GM19193 (cell line): ENCODE data around the gene ILF3.

ENCODE experiments used
- POLR2A ChIP-seq: IDR thresholded peaks from 4 replicates; pipeline ENCODE4 v1.6.1; 2011; ENCODE audit not compliant: insufficient read depth, insufficient read length; ENCODE audit errors: extremely low read depth

The ILF3 gene

DNA sequence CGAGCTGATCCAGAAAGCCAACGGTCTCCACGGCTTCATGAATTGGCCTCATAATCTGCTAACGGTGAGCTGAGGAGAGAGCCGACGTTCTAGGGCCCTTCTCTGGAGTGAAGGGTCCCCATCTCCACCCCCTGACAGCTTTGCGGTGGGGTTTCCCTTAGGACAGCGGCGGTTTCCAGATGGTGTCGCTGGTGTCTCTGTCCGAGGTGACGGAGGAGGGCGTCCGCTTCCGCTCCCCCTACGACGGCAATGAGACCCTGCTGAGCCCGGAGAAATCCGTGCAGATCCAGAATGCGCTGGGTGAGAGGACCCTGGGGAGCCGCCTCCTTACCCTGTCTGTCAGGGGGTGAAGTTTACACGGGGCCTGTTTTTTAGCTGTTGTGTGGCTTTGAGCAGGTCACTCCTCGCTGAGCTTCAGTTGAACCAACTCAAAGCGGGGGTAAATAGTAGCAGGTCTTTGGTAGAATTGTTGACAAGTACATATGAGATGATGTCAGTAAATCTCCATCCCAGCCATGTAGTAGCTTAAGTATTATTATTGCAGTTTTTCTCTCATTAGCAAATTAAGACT, 47.9 kb downstream of the ILF3 start:
- no peak for TF ChIP-seq POLR2A

DNA sequence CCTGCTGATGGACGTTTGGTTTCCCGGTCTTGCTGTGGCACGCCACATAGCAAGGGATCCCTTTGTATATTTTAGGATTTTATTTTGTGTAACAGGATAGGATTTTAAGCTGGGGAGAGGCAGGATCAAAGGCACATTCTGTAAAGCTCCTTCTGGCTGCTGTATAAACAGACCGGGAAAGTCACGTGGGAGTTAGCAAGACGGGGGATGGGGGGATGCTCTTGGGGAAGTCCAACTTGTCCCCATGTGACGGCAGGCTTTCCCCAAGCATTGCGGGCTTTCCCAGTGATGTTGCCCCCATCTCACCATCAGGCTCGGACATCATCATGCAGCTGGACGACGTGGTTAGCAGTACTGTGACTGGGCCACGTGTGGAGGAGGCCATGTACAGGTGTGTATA, 52.8 kb downstream of the ILF3 start:
- no peak for TF ChIP-seq POLR2A

DNA sequence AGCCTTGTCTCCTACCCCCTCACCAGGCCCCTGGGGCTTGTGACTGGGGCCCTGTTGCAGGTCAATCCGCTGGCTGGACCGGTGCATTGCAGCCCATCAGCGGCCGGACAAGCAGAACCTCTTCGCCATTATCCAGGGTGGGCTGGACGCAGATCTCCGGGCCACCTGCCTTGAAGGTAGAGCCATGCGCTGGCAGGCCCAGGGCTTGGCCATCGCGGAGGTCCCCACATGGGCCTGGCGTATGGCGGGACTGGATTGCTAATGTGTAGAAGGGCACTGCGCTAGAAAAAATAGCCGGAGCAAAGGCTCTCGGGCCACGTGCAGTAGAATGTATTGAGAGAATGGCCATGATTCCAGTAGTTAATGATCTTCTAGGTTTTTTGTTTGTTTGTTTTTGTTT, 53.3 kb downstream of the ILF3 start:
- TF ChIP-seq POLR2A: no peak

DNA sequence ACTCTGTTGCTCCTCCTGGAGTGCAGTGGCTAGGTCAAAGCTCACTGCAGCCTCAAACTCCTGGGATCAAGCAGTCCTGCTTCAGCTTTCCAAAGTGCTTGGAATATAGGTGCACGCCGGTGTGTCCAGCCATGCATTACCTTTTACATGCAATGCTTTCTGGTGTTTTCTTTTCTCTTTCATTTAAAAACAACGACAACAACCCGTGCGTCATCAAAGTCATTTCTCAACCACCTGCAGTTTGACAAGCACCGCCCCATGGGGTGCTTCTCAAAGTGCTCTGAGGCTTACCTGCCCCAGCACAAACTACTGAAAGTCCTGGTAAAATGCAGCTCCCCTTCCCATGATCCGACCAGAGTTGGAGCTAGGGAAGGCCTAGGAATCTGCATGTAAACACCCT, 54.1 kb downstream of the ILF3 start:
- TF ChIP-seq POLR2A: no peak

DNA sequence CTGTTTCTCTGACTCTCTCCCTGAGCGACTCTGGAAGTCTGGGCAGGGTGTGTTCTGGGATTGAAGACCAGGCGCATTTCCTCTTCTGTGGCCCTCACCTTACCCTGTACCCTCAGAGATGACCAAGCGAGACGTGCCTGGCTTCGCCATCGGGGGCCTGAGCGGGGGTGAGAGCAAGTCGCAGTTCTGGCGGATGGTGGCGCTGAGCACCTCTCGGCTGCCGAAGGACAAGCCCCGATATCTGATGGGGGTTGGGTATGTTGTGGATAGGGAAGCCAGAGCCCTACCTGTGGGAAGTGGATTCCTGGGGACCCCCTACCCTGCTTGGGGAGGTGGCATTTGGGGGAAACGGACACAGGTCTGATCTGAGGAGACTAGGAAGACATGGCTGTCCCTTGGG, 57.9 kb downstream of the ILF3 start:
- no peak for TF ChIP-seq POLR2A

DNA sequence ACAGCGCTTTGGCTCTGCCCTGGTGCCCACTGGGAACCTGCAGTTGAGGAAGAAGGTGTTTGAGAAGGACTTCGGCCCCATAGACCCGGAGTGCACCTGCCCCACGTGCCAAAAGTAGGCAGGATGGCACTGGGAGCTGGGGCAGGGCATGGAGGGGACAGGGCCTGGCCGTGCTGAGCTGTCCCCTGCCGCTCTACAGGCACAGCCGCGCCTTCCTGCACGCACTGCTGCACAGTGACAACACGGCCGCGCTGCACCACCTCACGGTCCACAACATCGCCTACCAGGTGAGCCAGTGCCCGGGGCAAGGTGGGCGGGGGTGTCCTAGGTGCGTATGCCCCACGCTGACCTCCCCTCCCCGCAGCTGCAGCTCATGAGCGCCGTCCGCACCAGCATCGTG, 58.6 kb downstream of the ILF3 start:
- TF ChIP-seq POLR2A: no peak

DNA sequence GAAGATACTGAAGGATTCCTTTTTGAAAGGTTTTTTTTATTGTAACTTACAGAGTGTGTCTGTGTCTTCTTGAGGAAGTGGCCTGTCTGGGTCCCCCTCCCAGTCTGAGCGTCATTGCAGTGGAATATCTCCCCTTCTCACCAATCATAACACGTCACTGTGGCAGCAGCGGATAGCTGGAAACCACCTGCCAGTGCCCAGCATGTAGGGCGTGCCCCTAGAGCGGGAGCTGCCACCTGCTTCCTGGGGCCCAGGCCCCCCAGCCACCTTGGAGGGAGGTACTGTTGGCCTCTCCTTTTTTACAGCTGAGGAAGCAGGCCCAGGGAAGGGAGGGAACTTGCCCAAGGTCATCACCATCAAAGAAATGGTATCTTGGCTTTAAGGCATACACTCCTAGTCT, 59.2 kb downstream of the ILF3 start:
- no peak for TF ChIP-seq POLR2A

DNA sequence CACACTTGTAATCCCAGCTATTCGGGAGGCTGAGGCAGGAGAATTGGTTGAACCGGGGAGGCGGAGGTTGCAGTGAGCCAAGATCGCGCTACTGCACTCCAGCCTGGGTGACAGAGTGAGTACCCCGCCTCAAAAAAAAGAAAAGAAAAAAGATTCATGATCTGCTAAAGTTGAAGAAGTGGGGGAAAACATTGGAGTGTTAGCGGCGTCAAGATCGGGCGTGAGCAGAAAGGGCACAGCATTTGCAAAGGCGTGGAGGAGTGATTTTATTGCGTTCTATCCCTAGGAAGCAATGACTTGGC, 62.9 kb downstream of the ILF3 start:
- TF ChIP-seq POLR2A: no peak

DNA sequence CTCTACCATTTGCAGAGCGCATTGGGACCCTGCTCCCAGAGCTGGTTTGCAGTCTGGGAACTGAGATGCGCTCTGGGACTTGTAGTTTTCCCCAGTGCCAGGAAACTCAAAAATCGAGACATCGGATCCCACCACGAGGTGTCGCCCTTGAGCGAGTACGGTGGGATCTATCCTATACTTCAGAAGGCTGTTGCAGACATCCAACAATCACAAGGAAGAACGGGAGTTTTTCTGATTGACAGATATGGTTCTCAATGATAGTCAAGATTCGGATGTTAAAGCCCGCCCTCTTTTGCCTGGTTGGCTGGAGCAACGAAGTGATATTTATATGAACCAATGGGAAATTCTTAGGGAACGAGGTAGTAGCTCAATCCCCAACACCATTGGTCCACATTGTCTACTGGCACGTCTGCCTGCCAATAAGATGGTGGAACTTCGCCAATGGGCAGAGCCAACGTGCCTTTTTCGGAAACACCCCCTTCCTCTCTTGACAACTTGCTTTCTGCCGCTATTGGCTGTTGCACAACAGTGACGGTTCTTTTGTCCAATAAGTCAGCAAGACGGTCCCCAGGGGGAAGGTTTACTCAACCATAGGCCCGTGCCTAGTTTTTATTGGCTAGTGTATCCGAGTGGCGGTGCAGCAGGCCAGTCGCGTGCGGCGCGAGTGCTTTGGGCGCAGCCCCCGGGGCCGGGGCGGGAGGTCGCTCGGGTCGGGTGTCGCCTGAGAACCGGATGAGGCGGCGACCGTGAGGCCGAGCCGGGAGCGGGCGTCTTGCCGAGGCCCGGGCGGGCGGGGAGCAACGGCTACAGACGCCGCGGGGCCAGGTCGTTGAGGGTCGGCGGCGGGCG, 63.4 kb downstream of the ILF3 start, which contains the start of gene DNM2:
Gene DNM2 (plus strand): TSS at position 724 of the 849 bp plus-strand sequence. CDS start 164 bp downstream, outside the sequence.
- TF ChIP-seq POLR2A: peak; percentile 77

DNA sequence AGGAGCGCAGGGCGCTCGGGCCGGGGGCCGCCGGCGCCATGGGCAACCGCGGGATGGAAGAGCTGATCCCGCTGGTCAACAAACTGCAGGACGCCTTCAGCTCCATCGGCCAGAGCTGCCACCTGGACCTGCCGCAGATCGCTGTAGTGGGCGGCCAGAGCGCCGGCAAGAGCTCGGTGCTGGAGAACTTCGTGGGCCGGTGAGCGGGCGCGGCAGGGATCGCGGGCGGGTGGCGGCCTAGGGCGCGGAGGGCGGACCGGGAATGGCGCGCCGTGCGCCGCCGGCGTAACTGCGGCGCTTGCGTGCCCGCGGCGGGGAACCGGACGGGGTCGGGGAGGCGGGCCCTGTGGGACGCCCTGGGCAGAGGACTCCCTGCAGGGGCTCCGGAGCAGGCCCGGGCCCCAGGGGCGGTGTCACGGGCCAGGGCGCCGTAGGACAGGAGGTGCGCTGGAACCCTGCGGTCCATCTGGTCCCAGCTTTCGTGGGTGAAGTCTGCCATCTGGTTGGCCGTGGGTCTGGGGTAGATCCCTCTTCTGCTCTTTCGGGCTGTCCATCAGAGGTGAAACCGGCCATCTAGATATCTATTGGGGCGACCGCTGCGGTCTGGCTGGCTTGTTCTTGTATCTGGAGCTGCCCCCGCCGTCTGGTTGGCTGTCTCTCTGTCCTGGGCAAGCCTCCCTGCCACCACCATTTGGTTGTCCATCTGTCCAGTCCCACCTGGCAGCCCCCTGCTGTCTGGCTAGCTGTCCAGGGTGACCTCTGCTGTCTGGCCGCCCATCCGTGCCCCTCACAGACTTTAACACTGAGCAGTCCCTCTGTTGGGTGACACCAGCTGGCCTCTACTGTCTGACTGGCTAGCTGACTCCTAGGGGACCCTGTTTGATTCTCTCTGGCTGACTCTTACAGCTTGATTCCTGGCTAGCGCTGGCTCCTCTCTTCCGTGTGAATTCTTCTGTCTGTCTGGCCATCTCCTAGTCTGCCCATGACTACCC, 64.4 kb downstream of the ILF3 start:
- TF ChIP-seq POLR2A: peak; percentile 2

DNA sequence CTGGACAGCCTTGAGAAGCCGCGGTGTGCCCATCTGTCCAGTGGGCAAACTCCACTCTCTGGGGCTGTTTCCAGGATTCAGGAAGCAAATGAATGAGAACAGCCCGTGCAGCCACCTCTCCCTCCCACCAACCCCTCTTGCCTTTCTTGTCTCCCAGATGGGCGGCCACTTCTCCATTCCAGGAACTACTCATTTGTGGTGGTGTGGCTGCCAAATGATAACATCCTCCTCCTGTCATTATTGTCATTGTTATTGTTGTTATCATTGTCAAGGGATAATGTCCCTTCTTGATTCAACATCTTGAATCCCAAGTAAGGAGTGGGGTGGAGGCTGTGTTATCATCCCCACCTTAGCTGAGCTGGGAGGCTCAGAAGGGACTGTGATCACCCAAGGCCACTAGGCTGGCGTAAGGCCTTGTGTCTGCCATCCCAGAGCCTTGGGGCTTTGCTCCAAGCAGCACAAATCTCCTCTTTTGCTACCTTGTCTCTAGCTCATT, 65.4 kb downstream of the ILF3 start:
- TF ChIP-seq POLR2A: no peak

DNA sequence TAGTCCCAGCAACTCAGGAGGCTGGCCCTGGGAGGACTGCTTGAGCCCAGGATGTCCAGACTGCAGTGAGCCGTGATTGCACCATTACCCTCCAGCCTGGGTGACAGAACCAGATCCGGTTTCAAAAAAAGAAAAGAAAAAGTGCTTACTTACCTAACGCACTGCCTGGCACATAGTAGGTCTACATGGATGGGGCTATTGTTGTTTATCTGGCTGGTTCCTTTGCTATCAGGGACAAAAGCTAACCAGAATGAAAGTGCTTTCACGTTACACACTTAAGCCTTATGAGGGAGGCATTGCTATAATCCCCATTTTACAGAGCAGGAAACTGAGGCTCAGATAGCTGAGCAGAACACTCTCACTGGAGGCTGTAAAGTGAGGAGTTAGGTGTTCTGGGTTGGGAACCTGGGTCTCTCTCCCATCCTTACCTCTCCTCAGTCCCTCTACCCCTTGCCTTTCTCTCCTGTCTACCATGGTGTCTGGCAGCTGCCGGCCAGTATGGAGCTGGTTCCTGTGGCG, 66.5 kb downstream of the ILF3 start:
- no peak for TF ChIP-seq POLR2A

DNA sequence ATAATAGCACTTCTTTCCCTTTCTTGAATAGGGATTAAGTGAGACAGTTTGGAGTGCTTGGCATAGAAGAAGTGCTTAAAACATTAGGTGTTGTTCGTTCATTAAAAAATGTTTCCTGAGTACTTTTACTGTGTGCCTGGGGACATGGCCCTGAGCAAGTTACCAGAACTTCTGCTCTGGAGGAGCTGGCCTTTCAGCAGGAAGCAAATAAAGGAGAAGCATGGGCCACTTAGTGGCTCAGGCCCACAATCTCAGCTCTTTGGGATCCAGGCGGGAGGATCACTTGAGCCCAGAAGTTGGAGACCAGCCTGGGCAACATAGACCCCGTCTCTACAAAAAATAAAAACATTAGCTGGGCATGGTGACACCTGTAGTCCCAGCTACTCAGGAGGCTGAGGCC, 69.4 kb downstream of the ILF3 start:
- TF ChIP-seq POLR2A: no peak

DNA sequence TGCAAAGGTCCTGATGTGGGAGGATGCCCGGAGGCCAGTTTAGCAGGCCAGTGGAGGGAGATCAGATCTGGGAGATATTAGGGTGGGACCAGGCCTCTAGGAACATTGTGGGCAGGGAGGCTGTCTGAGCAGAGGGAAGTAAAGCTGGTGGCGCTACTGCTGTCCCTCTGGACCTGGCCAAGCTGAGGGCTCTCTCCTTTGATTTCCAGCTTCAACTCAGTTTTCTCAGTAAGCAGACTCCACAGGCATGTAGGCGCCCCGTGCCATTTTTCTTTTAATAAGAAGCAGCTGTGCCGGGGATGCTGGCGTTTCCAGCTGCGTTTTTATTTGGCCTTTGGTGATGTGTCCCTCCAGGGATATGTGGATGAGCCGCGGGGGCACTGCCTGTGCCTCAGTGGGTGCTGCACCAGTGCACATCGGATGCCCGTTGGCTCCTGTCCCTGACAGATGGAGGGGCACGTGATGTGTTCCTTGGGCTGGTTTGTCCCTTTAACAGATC, 70.5 kb downstream of the ILF3 start:
- TF ChIP-seq POLR2A: no peak

DNA sequence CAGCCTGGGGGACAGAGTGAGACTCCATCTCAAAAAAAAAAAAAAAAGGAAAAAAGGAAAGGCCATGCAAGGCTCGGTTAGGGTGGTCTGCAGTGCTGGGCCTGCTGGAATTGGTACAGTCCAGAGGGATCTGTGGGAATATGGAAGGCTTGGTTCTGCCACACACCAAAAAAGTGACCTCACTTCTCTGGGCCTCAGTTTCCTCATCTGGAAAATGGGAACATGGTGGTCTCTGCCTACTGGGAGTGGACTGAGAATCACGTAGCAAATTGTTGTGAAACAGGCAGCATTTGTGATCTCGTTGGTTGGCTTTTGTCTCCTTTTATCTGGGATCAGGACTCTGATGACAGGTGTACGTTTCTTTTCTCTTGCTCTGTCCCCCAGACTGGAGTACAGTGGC, 71.3 kb downstream of the ILF3 start:
- TF ChIP-seq POLR2A: no peak
